ENCODE data around the gene AGR2.
"Not testable (repeated sequence)": the region's sequence is repeated elsewhere in the genome, so short reads cannot be mapped to it uniquely, and the experiment has no call there.

Gene AGR2

DNA sequence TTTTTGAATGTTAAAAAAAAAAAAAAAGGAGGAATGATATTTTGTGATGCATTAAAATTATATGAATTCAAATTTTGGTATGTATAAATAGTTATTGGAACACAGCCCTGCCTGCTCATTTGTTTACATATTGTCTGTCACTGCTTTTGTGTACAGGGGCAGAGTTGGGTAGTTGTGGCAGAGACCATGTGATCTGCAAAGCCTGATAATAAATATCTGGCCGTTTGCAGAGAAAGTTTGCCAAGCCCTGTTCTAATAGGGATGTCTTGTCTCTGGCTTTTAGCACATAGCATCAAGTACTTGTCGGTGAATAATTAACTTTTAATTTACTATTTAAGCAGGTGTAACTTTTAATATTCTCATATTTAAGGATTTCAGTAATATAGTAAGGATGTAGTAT is 31.5 kb downstream of the AGR2 start:
- no peak for DNase-seq

DNA sequence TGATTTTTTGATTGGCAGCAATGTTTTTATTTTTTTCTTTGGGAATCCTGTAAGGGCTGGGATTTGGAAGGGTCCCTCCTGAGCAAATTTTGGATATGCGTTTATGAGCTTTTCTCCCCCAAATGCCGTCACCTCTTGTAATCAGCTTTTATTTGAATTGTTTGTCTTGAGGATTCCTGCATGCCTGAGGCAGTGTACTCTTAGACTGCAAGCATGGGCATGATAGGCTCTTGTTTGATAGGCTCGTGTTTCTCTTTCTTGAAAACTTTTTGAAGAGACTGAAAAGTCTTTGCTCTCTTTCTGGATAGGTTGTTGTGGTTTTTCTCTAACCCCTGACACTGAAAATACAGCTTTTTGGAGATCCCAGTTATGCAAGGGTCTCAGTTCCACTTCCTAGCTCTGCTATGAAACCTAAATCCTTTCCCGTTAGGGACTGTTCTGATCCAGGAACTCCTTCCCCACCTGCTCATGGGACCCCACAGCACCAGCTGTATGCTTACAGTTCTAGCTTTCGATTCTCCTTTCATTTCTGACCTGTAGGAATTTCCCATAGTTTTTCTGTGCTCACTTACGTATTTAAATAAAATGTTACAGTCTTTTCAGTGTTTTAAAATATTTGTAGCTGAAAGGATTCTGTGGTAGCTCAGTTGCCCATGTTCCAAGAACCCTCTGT is 34.0 kb downstream of the AGR2 start:
- no peak for DNase-seq

DNA sequence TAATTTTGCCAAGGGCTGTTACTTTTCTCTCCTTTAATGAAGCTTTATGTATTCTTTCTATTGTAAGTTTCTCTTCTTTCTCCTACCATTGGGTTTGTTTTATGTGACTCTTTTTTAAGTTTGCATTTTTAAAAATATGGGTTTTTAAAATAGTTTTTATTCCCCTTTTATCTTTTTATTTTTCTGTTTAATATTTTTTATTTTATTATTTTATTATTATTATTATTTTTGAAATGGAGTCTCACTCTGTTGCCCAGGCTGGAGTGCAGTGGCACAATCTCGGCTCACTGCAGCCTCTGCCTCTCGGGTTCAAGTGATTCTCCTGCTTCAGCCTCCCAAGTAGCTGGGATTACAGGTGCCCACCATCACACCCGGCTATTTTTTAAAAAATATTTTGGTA is 34.8 kb downstream of the AGR2 start:
- DNase-seq = not testable (repeated sequence)

DNA sequence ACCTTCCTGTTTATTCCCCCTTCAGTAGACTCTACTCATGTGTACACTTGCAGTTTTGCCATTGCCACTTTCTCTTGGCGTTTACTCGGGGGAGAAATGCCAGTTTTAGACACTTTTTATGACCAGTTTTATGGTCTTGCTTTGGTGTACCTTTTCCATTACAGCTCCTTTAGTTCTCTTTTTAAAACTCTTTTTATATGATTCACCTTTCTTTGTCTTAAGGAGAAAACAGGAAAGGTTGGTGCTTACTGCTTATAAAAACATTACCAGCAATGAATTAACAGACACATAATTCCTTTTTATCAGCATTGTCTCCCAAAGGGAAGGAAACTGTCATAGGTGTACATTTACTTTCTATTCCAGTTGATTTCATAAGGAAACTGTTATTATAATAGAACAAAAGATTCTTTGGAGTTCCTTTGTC is 39.4 kb downstream of the AGR2 start:
- no peak for DNase-seq

DNA sequence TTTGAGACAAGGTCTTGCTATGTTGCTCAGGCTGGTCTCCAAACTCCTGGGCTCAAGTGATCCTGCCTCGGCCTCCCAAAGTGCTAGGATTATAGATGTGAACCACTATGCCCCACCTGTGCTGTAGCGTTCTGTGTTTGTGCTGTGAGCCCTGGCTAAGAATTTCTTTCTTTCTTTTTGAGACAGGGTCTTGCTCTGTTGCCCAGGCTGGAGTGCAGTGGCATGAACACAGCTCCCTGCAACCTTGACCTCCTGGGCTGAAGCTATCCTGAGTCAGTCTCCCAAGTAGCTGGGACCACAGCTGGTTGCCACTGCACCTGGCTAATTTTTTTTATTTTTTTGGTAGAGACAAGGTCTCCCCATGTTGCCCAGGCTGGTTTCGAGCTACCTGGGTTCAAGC is 39.9 kb downstream of the AGR2 start:
- no peak for DNase-seq

DNA sequence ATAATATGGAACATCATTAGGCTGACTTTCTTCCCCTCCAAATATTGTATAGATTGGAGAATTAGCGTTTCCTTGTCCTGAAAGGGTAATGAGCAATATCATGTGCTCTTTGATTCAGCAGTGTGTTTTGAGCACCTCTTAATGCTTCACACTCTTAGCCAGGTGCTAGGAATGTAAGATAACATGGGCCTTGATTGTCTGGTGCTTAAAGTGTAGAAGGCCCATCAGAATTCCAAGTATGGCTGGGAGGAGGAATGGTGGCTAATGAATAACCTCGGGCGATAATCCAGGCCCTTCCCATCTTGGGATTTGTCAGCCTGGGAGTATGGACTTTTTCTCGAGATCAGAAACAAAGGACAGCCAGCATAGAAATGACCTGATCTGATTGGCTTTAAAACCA is 42.6 kb downstream of the AGR2 start:
- DNase-seq = no peak

DNA sequence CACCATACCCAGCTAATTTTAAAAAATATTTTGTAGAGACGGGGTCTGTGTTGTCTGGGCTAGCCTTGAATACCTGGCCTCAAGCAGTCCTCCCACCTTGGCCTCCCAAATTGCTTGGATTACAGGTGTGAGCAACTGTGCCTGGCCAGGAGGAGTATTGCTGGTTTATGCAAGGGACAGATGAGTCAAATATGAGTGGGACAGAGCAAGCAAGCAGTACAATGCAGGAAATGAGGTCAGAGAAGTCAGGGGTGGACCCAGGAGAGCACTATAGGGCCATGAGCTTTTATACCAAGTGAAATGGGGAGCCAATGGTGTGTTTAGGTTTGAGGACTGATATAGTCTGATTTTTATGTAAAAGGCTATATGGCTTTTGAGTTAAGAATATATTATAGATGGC is 45.0 kb downstream of the AGR2 start:
- no peak for DNase-seq

DNA sequence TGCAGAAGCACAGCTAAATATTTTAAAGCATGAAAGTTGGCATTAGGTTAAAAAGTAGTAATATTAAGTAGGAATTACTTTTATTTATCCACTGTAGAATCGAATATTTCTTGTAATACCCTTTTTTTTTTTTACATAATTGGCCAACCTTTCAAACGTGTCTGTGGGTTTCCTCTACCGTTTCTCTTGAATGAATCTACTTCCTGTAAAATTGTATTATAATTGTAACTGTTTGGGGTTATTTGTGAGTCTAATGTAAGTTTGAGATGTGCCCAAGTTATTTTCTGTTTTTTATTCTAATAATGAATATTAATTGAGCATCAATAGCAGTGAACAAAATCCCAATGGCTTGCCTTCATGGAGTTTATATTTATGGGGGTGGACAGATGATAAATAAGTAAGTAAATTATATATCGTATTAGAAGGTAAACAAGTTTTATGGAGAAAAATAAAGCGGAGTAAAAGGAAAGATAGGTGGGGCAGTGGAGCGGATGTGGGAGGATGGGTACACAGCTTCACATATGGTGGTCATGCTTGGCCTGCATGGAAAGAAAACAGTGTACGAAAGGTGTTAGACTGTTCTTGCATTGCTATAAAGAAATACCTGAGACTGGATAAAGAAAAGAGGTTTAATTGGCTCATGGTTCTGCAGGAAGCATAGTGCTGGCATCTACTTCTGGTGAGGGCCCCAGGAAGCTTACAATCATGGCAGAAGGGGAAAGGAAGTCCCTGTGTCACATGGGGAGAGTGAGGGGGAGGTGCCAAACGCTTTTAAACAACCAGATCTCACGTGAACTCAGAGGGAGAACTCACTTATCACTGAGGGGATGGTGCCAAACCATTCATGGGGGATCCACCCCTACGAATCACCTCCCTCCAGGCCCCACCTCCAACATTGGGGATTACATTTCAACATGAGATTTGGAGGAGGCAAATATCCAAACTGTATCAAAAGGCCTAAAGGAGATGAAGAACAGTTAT is 45.9 kb downstream of the AGR2 start:
- DNase-seq = no peak

DNA sequence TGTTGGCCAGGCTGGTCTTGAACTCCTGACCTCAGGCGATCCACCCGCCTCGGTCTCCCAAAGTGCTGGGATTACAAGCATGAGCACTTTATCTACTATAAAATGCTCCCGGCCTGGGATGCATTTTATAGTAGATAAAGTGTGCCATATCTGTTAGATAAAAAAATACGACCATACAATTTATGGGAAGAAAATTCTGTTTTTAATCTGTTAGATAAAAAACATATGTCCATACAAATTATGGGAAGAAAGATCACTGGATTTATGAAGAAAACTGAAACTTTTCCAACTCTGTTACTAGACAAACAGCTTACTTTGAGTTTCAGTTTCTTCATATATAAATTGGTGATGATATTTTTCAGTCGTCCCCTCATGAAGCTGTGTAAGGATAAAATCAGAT is 46.8 kb downstream of the AGR2 start:
- DNase-seq = no peak

DNA sequence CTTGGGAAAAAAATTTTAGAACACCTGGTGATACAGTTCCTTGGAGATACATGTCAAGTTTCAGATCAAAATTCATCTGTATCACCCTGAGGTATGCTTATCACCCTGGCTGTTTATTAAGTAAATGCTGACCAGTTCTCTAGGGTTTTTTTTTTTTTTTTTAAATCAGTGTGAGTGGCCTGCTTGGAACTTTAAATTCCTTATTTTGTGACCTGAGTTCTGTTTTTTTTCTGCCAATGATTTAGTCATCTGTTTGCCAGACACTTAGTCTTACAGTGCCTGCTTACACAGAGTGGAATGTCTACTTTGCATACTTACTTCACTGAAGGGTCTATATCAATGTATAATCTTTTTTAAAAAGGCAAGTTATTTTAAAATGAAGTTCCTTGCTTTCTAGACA is 49.4 kb downstream of the AGR2 start:
- no peak for DNase-seq

DNA sequence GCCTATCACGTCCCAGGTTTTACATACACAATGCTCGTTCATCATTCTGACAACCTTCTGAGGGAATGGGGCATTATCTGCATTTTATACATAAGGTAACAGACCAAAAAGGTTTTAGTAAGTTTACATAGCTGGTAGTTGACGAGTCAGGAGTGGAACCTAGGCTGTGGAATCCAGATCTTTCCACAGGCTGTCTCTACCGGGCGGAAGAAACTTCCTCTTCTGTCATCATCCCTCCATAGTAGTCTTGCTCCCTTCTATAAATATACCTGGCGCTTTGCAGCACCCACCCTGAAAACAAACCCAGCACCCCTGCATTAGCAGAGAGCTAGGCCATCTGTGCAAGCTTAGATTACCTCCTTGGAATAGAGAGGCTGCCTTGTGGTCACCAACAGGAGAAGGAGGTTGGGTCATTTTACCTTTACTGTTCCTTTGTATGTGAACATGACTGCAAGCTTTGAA is 49.9 kb downstream of the AGR2 start:
- no peak for DNase-seq

DNA sequence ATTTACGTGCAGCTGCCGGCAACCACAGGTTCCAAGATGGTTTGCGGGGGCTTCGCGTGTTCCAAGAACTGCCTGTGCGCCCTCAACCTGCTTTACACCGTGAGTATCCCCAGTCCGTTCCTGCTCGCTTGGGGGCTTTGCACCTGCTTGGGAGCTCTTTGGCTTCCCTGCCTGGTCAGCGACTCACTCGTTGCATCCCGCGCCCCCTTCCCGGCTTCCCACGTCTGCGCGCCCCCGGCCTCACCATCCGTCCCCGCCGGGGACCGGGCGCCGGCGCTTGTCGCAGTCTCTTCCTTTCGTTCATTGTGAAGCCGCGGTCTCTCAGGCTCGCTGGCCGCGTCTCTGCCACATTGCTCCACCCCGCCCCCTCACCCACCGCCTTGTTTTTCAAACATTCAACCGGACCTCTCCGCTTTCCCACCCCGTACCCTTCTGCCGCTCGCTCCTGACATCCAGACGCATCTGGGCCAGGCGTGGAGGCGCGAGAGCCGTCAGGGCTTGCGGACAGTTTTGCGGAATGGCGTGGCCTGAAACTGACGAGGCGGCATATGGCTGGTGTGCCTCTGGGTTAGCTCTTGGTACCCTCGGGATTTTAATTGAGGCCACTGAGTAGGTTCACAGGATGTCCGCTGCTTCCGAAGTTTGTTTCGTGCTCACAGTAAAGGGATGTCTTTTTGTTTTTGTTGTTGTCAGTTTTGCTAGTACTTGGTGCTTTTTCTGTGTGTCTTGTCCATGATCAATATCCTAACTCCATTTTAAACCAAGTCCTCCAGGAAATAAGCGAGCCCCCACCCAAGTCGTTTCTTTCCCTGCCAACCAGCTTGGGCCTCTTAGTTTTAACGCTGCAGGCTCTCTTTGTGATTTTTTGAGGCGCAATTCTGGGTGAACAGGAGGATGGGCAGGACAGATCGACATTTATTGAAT is 50.6 kb downstream of the AGR2 start:
- no peak for DNase-seq

DNA sequence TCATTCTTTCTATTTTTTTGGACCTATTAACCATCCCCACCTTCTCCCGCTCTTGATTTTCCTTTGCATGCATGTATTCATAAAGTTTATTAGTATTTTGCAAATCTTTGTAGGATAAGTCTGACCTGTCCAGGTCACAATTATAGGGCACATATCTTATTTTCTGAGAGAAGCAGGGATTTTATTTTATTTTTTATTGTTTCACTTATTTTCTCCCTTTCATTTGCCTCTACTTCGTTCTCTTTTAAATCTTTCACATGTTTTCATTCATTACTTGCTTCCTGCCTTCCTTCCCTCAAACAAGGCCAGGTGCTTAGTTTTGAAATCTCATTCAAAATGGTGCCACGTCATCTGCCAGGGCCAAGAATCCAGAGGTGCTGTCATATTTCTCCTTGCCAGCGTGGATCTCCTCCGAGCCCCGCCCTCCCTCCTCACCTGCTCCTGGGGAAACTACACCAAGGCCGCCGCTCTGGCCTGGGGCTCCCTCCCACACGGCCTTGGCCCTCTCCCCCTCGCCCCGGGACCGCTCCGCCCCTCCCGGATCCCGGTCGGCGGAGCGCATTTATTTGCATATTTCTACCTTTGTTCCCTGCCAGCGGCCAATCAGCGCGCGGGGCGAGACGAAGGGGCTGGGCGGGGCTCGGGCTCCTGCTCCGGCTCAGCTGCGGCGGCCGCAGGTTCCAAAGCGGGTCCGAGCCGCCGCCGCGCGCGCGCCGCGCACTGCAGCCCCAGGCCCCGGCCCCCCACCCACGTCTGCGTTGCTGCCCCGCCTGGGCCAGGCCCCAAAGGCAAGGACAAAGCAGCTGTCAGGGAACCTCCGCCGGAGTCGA is 51.5 kb downstream of the AGR2 start, which contains the start of gene TSPAN13:
TSS of gene TSPAN13 (plus strand) at position 654 of the 830 bp plus-strand sequence. CDS start 213 bp downstream, outside the sequence.
- peak; percentile 24 for DNase-seq

DNA sequence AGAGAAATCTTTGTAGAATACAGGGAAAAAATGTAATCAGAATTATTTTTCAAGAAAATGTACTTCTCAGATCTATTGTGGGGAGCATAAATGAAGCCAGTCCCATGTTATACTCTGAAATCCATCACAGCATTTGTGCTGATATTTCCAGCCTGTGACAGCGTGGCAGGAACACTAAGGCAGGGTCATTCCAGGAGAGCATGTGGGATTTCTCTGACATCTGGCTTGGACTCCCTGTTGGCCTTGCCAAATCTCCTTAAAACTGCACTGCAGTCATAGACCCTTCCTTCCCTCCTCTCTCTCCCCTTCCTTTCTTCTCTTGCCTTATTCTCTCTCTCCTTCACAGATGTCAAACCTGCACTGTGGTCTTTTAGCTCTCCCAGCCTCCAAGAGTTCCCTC is 57.7 kb downstream of the AGR2 start:
- no peak for DNase-seq

DNA sequence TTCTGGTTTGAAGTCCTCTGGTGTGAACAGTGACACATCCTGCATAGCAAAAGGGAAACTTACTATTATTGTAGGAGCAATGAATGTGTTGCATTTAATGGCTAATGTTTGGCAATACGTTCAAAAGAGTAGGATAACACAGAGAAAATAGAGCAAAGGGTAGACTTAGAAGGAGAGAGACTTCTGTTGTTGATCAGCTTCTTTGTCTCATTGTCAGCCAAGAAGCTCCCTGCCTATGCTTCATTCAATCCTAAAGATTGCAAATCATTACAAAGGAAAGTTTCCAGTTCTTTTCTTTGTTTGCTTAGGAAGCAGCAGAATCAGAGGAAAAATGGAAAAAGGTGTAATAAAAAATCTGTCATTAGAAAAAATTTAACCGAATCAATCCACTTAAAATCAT is 59.2 kb downstream of the AGR2 start:
- DNase-seq = no peak

DNA sequence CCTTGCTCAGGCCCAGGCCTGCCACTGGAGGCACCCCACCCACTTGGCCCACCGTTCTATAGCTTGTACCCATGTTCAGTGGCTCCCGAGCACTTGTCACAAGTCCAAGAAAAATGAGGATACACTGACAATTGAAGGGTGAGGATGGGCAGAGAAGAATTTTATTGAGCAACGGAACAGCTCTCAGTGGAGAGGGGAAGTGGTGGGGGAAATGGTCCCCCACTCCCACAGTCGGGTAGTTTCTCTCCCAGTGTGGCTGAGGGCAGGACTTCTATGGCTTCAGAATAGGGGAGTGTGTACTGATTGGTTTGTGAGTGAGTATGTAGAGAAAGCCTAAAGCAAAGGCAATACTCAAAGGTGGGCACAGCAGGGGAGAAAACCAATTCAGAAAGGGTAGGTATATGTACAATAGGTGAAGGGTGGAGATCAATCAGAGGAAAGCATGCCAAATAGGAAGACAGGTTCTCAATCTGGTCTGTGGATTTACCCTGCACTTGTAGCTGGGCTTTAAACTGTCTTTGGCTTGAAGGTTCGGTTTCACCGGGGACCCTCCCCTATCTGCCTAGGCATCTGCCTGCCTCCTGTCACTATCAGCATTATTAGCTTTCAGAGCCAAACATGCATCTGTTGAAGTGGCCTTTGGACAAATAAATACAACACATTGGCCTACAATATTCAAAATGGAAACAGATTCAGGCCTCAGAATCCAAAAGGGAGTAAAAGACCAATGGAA is 60.1 kb downstream of the AGR2 start:
- DNase-seq = no peak

DNA sequence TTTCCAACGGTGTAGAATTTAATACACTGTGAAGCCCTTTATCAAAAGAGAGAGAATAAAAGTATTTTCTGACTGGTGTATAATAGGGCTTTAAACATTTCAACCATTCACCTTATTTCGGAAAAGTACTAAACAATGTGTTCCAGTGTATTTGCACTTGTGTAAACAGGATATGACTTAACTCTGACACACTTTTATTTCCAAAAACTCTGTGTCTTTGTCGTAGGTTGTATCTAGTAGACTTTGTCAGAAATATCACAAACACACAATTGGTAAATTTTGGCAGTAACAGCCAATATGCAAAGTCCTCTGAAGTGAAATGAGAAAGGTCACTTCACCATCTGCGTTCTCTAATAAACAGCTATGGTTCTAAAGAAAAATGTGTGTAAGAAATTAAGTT is 61.6 kb downstream of the AGR2 start:
- no peak for DNase-seq

DNA sequence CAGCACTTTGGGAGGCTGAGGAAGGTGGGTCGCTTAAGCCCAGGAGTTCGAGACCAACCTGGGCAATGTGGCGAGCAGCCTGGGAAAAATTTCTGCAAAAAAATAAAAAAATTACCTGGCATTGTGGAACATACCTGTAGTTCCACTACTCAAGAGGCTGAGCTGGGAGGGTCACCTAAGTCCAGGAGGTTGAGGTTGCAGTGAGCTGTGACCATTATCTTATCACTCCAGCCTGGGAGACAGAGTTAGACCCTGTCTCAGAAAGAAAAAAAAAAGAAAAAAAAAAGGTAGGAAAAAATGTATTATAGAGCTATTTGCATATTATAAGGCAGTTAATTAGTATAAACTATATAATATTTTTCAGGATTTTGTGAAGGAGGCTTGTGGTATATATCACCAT is 62.3 kb downstream of the AGR2 start:
- DNase-seq = no peak
